Chondrocyte (in vitro differentiated cells): ENCODE measurements around the gene CAPN15. TPM values are rescaled to one million over a fixed set of nuclear protein-coding genes. Genes with fewer than 3 reads are reported as not detected.

Experiments used
- DNase-seq: peaks from one replicate; pipeline ENCODE4 v3.0.0; 2021; ENCODE audit warnings: mixed read lengths, low spot score
- H3K27ac Mint-ChIP-seq: one replicate; pipeline ENCODE4 v1.8.0; 2021; ENCODE audit warnings: mild to moderate bottlenecking, moderate library complexity, mixed read lengths; ENCODE audit not compliant: unreplicated experiment
- H3K27me3 Mint-ChIP-seq: 2 replicates; pipeline ENCODE4 v1.8.0; 2021; ENCODE audit warnings: low read depth, mixed read lengths
- H3K36me3 Mint-ChIP-seq: 2 replicates; pipeline ENCODE4 v1.8.0; 2021; ENCODE audit warnings: low read depth, mixed read lengths
- H3K4me1 Mint-ChIP-seq: 2 replicates; pipeline ENCODE4 v1.8.0; 2021; ENCODE audit warnings: low read depth, mild to moderate bottlenecking, mixed read lengths
- H3K4me3 Mint-ChIP-seq: one replicate; pipeline ENCODE4 v1.8.0; 2021; ENCODE audit warnings: mild to moderate bottlenecking, moderate library complexity, mixed read lengths; ENCODE audit not compliant: unreplicated experiment
- H3K9me3 Mint-ChIP-seq: 2 replicates; pipeline ENCODE4 v1.8.0; 2021; ENCODE audit warnings: low read depth, mixed read lengths
- total RNA-seq: library from RNA; stranded (reverse); gene quantifications from 3 replicates; pipeline ENCODE4 v1.2.1, GENCODE V29; 2021
- TF ChIP-seq, protein P1 (sequence below): fragments of 200-600 bp; sonication (generic); IDR thresholded peaks from 2 replicates; pipeline ENCODE4 v1.5.0; 2021; ENCODE audit warnings: antibody characterized with exemption, mild to moderate bottlenecking, moderate library complexity

Gene CAPN15
- total RNA-seq, 1 donor from 2014 or later, result 28.8 TPM

DNA sequence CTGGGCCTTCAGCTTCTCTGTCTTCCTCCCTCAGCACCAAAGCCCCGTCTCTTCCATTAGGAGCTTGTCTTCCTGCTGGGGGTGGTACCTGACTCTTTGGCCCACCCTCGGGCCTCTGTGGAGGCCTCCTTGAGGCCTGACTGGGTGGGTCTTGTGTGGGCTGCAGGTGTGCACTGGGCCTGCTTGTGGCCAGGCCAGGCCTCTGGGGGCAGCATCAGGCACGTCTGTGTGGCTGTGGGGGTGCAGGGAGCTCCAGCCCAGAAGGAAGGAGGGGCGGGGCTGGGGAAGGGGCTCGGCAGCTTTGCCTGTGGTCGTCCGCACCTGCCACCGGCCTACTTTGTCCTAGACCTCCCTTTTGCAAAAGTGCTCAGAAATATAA lies 49.3 kb downstream of the CAPN15 start:
- TF ChIP-seq, protein P1, sequence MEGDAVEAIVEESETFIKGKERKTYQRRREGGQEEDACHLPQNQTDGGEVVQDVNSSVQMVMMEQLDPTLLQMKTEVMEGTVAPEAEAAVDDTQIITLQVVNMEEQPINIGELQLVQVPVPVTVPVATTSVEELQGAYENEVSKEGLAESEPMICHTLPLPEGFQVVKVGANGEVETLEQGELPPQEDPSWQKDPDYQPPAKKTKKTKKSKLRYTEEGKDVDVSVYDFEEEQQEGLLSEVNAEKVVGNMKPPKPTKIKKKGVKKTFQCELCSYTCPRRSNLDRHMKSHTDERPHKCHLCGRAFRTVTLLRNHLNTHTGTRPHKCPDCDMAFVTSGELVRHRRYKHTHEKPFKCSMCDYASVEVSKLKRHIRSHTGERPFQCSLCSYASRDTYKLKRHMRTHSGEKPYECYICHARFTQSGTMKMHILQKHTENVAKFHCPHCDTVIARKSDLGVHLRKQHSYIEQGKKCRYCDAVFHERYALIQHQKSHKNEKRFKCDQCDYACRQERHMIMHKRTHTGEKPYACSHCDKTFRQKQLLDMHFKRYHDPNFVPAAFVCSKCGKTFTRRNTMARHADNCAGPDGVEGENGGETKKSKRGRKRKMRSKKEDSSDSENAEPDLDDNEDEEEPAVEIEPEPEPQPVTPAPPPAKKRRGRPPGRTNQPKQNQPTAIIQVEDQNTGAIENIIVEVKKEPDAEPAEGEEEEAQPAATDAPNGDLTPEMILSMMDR, result no peak
- Mint-ChIP-seq H3K9me3 (no peaks in the 10 kb centered on the region), H3K27ac (no peak overlapping the region), H3K4me3 (no peak overlapping the region), H3K4me1 (peaks cover 8% of the 10 kb centered on the region), H3K27me3 (no peaks in the 10 kb centered on the region), H3K36me3 (peaks cover 1% of the 10 kb centered on the region)
- no peak for DNase-seq

DNA sequence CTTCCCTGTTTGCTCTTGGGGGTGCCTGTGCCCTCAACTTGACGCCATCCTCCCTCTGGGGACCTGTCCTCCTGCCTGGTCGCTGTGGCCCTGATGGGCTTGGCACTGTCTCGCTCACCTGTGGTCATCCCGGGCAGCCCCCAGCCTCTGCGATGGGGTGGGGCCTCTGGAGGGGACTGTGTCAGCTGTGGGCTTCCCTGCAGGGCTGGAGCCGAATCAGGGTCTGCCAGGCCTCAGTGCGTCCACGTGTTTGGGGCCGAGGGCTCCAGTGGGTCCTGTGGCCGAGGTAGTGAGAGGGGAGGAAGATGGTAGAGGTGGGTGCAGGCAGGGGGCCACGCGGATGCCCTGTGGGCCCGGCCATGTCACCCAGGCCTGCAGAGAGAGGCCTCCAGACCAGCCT lies 50.3 kb downstream of the CAPN15 start:
- H3K9me3 Mint-ChIP-seq, result no peaks in the 10 kb centered on the region
- TF ChIP-seq, protein P1, result no peak
- no peaks in the 10 kb centered on the region for H3K27me3 Mint-ChIP-seq
- no peak overlapping the region for H3K4me3 Mint-ChIP-seq
- peaks cover 1% of the 10 kb centered on the region for H3K36me3 Mint-ChIP-seq
- no peak for DNase-seq
- H3K4me1 Mint-ChIP-seq, result peaks cover 4% of the 10 kb centered on the region
- no peak overlapping the region for H3K27ac Mint-ChIP-seq

DNA sequence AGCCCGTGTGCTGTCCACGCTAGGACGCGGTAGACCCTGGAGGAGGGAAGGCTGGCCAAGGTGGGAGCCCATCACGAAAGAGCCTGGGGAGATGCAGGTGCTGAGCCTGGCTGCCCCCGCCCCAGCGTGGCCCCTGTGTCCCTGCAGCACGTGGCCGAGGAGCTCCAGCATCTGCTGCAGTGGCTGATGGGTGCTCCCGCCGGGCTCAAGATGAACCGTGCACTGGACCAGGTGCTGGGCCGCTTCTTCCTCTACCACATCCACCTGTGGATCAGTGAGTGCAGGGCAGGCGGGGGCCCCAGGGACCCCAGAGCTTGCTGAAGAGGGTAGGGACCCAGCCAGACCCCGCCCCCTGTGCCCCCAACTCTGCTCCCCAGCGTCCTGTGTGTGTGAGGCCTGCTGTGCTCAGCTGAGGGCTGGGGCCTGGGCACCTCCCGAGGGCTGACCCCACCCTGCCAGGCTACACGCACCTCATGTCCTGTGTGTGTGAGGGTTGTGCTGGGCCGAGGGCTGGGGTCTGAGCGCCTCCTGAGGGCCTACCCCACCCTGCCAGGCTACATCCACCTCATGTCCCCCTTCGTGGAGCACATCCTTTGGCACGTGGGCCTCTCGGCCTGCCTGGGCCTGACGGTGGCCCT lies 50.8 kb downstream of the CAPN15 start:
- Mint-ChIP-seq H3K9me3 (no peaks in the 10 kb centered on the region), H3K36me3 (peaks cover 1% of the 10 kb centered on the region), H3K4me3 (no peak overlapping the region), H3K27me3 (no peaks in the 10 kb centered on the region), H3K4me1 (peaks cover 4% of the 10 kb centered on the region), H3K27ac (no peak overlapping the region)
- no peak for DNase-seq
- TF ChIP-seq, protein P1, result no peak

DNA sequence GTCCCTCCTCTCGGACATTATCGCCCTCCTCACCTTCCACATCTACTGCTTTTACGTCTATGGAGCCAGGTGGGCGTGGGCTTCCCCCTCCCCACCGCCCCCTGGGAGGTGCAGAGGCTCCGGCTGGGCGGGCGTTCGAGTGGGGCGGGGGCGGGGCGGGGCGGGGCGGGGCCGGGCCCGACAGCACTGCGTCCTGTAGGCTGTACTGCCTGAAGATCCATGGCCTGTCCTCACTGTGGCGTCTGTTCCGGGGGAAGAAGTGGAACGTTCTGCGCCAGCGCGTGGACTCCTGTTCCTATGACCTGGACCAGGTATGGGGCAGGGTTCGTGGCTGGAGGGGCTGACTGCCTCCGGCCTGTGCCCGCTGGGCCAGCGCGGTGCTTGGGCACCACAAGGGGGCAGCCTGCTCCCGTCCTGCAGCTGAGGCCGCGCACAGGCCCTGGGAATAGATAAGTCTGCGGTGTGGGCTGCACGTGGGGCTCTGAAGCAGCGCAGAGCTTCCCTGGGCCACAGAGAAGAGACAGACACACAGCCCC lies 51.4 kb downstream of the CAPN15 start:
- H3K4me1 Mint-ChIP-seq, result peaks cover 4% of the 10 kb centered on the region
- H3K36me3 Mint-ChIP-seq, result peaks cover 1% of the 10 kb centered on the region
- no peaks in the 10 kb centered on the region for H3K9me3 Mint-ChIP-seq
- H3K4me3 Mint-ChIP-seq, result no peak overlapping the region
- TF ChIP-seq, protein P1, result peak; percentile 82
- no peak overlapping the region for H3K27ac Mint-ChIP-seq
- no peaks in the 10 kb centered on the region for H3K27me3 Mint-ChIP-seq
- no peak for DNase-seq

DNA sequence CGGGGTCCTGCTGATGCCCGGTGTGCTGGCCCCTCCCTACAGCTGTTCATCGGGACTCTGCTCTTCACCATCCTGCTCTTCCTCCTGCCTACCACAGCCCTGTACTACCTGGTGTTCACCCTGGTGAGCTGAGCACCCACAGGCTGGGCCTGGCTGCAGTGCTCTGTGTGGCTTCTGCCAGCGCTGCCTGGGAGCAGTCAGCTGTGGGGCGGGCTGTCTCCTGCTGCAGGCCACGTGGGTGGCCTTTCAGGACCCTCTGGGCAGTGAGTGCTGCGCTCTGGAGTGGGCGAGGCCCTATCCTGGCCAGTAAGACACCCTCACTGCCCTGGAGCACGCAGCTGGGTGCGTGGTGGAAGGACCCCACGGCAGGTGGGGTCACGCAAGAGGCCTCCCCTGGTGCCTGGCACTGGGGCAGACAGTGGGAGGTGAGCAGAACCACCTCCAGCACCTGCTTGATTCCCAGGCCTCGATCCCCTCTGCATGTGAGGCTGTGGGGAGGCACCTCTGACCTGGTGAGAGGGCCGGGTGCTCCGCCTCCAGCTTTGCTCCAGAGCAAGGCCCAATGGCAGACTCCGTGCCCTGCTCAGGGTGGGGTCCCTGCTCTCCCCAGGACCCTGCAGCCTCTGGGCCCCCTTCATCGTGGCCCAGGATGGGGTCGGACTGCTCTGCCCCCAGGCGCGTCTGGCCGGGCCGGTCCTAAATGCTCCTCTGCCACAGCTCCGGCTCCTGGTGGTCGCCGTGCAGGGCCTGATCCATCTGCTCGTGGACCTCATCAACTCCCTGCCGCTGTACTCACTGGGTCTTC lies 52.8 kb downstream of the CAPN15 start:
- no peak overlapping the region for H3K27ac Mint-ChIP-seq
- H3K4me1 Mint-ChIP-seq, result peaks cover 4% of the 10 kb centered on the region

More for the DNA sequence above, 52.8 kb downstream of the CAPN15 start:
- Mint-ChIP-seq H3K4me3 (no peak overlapping the region), H3K9me3 (no peaks in the 10 kb centered on the region), H3K27me3 (no peaks in the 10 kb centered on the region), H3K36me3 (peaks cover 1% of the 10 kb centered on the region)
- TF ChIP-seq, protein P1, result no peak
- DNase-seq, result no peak
